Memory B cell (primary cell): ENCODE results near the gene GUCA2B.

Experiments used
- ATAC-seq: fragments of 150-1000 bp; cut with Tn5 transposase; 2 replicates; pipeline ENCODE4 v1.10.0; 2021; ENCODE audit warnings: low read depth, mild to moderate bottlenecking, moderate library complexity
- DNase-seq, 2 donors: peaks; one replicate each; pipeline ENCODE4 v3.0.0; 2022; ENCODE audit warnings: low spot score in 2 of 2
- H3K27ac Mint-ChIP-seq: one replicate; pipeline ENCODE4 v1.8.0; 2022; ENCODE audit warnings: mild to moderate bottlenecking, moderate library complexity, mixed read lengths
- H3K27me3 Mint-ChIP-seq: one replicate; pipeline ENCODE4 v1.8.0; 2022; ENCODE audit warnings: mixed read lengths
- H3K36me3 Mint-ChIP-seq: one replicate; pipeline ENCODE4 v1.8.0; 2022; ENCODE audit warnings: mild to moderate bottlenecking, mixed read lengths
- H3K4me1 Mint-ChIP-seq: one replicate; pipeline ENCODE4 v1.8.0; 2022; ENCODE audit warnings: mixed read lengths
- H3K4me3 Mint-ChIP-seq: one replicate; pipeline ENCODE4 v1.8.0; 2022; ENCODE audit warnings: mild to moderate bottlenecking, moderate library complexity, mixed read lengths
- H3K9me3 Mint-ChIP-seq: one replicate; pipeline ENCODE4 v1.8.0; 2022; ENCODE audit warnings: mixed read lengths

The GUCA2B gene

DNA sequence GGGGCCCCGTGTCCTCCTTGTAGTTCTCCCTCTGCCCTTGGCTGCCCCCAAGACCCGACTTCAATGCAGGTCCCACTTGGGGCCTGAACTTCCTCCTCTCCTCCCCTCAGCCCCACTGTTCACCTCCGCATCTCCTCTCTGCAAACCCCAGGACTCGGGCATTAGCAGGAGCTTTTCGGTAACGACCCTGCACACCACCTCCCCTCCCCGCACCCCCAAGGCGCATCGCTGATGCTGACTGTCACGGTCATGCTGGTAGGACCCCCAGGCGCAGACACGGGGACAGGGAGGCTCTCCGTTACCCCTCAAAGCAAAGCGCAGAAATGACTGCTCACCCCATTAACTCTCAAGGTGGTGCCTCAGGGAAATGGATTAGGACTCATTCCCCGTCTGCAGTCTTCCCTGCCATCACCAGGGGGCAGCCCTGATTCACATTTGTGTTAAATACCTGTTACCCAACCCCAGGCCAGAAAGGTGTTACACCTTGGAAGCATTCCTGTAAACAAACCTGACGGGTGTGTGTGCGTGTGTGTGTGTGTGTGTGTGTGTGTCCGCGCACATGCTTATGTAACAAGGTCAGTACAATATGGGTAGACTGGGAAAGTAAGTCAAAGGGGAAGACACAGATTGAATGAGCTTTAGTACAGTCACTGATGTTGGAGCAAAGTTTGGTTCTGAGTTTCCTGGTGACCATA, 6.4 kb upstream of the GUCA2B start:
- Mint-ChIP-seq H3K4me1 (no peaks in the 10 kb centered on the region), H3K4me3 (no peak overlapping the region), H3K9me3 (no peaks in the 10 kb centered on the region), H3K36me3 (no peaks in the 10 kb centered on the region), H3K27me3 (peaks cover 14% of the 10 kb centered on the region), H3K27ac (no peak overlapping the region)
- DNase-seq (peak; percentile 23 to 60), ATAC-seq (peak; percentile 52)

DNA sequence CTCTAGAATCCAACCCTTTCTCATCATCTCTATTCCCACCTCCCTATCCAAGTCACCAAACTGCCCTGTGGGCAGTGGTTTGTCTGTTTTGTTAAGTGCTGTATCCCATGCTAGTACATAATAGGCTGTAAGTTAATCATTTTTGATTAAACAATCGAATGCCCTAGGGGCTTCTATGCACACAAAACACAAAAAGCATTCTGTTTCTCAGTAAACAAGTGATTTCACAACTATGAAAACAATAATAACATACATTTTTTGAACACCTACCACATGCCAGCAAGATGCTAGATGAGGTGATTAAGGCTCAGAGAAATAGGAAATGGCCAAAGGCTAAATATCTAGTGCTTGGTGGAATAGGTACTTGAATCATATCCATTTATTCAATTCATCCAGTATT, 5.0 kb upstream of the GUCA2B start:
- H3K9me3 Mint-ChIP-seq = no peaks in the 10 kb centered on the region
- ATAC-seq (no peak), DNase-seq (no peak)
- no peaks in the 10 kb centered on the region for H3K36me3 Mint-ChIP-seq
- H3K4me1 Mint-ChIP-seq = no peaks in the 10 kb centered on the region
- no peak overlapping the region for H3K4me3 Mint-ChIP-seq
- peaks cover 11% of the 10 kb centered on the region for H3K27me3 Mint-ChIP-seq
- H3K27ac Mint-ChIP-seq = no peak overlapping the region

DNA sequence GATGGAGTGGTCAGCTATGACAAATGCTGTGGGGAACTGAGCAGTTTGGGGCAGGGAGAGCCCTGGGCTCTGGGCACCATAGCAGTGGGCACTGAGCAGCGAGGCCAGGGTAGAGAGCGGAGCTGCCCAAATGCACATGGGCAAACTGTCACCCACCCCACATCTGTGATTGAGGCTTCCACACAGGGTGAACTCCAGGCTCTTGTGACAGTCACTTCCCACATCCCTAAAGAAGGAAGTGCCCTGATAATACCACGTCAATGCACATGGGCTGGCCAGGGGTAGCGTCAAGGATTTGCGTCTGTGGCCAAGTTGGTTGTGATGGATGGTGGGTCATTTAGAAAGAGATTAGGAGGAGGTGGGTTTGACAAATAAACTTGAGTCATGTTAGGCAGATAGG, 2.6 kb upstream of the GUCA2B start:
- no peak for DNase-seq
- no peak overlapping the region for H3K27ac Mint-ChIP-seq
- ATAC-seq = no peak

DNA sequence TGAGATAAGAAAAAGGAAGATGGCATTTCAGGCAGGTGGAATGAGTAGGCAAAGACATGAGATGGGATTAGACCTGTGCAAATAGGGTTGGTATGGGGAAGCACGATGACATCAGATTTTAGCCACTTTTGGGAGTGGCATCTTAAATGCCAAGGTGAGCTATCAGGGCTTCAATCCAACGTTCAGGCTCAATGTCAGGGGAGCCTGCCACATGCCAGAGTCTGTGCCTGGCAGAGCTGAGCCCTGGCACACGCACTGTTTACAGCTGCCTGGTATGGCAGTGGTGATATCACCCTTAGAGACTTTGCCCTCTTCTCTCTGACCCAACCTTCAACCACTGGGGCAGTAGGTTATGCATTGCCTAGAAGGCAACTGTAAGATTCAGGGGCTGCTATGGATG, 1.1 kb upstream of the GUCA2B start:
- H3K27me3 Mint-ChIP-seq = peaks cover 14% of the 10 kb centered on the region

More for the DNA sequence above, 2.6 kb upstream of the GUCA2B start:
- Mint-ChIP-seq H3K36me3 (no peaks in the 10 kb centered on the region), H3K27me3 (peaks cover 14% of the 10 kb centered on the region), H3K4me1 (no peaks in the 10 kb centered on the region), H3K4me3 (no peak overlapping the region), H3K9me3 (no peaks in the 10 kb centered on the region)

DNA sequence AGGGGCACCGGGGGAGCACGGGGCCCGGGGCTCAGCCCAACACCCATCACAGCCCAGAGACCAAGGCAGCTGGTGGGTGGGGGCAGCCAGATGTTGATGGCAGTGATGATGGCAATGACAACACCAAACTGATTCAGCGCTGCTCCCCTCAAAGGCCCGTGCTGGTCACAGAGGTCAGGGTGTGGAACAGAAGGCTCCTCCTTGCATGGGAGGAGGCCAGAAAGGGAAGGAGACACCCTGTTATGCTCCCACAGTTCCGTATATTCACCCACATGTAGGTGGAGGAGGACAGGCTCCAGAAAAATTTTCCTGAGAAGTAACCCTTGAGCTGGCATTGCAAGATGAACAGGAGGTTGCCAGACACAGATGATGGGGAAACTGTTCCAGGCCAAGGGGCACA, 414 bp downstream of the GUCA2B start:
- no peaks in the 10 kb centered on the region for H3K36me3 Mint-ChIP-seq
- H3K27me3 Mint-ChIP-seq = peaks cover 14% of the 10 kb centered on the region
- H3K27ac Mint-ChIP-seq = no peak overlapping the region
- no peak overlapping the region for H3K4me3 Mint-ChIP-seq
- H3K4me1 Mint-ChIP-seq = no peaks in the 10 kb centered on the region
- no peak for DNase-seq
- H3K9me3 Mint-ChIP-seq = no peaks in the 10 kb centered on the region
- ATAC-seq = no peak

More for the DNA sequence above, 1.1 kb upstream of the GUCA2B start:
- Mint-ChIP-seq H3K27ac (no peak overlapping the region), H3K4me3 (no peak overlapping the region), H3K9me3 (no peaks in the 10 kb centered on the region), H3K36me3 (no peaks in the 10 kb centered on the region), H3K4me1 (no peaks in the 10 kb centered on the region)
- ATAC-seq = no peak
- no peak for DNase-seq

DNA sequence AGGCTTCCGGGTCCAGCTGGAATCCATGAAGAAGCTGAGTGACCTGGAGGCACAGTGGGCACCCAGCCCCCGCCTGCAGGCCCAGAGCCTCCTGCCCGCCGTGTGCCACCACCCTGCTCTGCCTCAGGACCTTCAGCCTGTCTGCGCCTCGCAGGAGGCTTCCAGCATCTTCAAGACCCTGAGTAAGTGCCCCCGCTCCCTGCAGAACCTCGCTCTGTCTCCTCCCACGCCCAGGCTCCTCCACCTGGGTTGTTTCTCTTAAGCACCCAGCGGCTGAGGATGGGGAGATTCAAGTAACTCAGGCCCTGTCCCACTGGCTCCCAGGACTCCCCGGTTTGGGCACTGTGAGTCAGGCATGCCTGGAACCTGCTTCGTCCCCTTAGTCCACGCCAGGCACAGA, 1.5 kb downstream of the GUCA2B start:
- DNase-seq (no peak), ATAC-seq (no peak)
- H3K4me3 Mint-ChIP-seq = no peak overlapping the region
- no peaks in the 10 kb centered on the region for H3K36me3 Mint-ChIP-seq
- no peaks in the 10 kb centered on the region for H3K9me3 Mint-ChIP-seq
- peaks cover 14% of the 10 kb centered on the region for H3K27me3 Mint-ChIP-seq
- no peak overlapping the region for H3K27ac Mint-ChIP-seq
- no peaks in the 10 kb centered on the region for H3K4me1 Mint-ChIP-seq

DNA sequence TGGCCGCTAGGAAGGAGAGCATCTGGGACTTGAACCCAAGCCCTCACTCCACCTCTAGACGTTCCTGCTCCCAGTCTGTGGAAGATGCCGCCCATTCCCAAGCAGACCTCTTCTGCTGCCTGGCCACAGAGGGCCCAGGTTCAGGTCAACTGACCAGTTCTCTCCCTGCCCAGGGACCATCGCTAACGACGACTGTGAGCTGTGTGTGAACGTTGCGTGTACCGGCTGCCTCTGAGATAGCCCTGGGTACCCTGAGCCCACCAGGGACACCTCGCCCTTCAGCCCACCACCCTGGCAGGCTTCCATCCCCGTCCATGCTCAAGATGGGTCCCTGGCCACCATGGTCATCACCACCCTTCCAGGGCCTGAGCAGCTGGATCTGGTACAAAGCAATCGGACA, 2.2 kb downstream of the GUCA2B start:
- Mint-ChIP-seq H3K27ac (no peak overlapping the region), H3K4me1 (no peaks in the 10 kb centered on the region), H3K4me3 (no peak overlapping the region), H3K36me3 (no peaks in the 10 kb centered on the region), H3K27me3 (peaks cover 10% of the 10 kb centered on the region), H3K9me3 (no peaks in the 10 kb centered on the region)
- no peak for ATAC-seq
- no peak for DNase-seq

DNA sequence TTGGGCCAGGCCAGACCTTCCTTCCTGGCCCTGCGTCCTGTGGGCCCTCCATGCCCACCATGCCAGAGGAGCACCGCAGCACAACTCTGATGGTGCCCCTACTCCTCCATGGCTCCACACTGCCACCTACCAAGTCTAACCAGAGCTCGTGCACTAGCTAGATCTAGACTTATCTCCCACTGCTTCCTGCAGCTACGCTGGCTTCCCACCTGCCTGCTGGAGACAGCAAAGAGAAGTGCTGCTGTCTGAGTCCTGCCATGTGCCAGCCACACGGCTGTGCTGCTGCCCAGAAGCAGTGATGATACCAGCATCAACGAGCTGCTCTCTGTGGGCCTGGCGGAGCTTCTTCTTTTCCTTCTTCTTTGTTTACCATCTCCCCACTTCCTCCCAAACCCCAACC, 4.5 kb downstream of the GUCA2B start:
- Mint-ChIP-seq H3K27me3 (peaks cover 10% of the 10 kb centered on the region), H3K4me1 (no peaks in the 10 kb centered on the region), H3K27ac (no peak overlapping the region), H3K36me3 (peaks cover 2% of the 10 kb centered on the region), H3K4me3 (no peak overlapping the region), H3K9me3 (peaks cover 10% of the 10 kb centered on the region)
- no peak for ATAC-seq
- DNase-seq = no peak

DNA sequence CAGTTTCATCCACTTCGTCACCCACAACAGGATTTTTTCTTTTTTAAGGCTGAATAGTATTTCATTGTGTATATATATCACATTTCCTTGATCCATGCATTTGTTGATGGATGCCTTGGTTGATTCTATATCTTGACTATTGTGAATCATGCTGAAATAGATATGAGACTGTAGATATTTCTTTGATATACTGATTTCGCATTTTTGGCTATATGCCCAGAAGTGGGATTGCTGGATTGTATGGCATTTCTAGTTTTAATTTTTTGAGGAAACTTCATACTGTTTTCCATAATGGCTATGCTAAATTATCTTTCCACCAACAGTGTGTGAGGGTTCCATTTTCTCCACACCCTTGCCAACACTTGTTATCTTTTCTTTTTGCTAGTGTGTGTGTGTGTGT, 5.0 kb downstream of the GUCA2B start:
- H3K4me1 Mint-ChIP-seq = no peaks in the 10 kb centered on the region
- H3K9me3 Mint-ChIP-seq = peaks cover 10% of the 10 kb centered on the region
- peaks cover 2% of the 10 kb centered on the region for H3K36me3 Mint-ChIP-seq
- no peak overlapping the region for H3K4me3 Mint-ChIP-seq
- peaks cover 11% of the 10 kb centered on the region for H3K27me3 Mint-ChIP-seq
- no peak overlapping the region for H3K27ac Mint-ChIP-seq
- DNase-seq (no peak), ATAC-seq (no peak)

DNA sequence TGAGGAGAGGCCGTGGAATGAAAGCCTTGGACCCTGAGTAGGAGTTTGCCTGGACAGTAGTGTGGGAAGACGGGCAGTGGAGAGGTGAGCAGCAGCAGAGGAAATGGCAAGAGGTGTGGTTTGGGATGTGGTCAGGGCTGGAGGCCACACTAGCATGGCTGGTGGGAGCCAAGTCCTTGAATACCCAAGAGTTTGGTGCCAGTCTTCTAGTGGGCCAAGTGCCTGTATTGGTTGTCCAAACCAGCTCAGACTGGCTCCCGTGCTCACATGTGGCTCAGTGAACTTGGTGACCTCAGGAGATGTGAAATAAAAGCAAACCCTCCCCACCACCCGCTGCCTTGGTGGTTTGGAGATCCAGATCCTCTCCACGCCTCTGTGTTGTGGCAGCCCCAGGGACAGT, 9.0 kb downstream of the GUCA2B start:
- H3K27me3 Mint-ChIP-seq = peaks cover 19% of the 10 kb centered on the region
- no peak for DNase-seq
- ATAC-seq = no peak
- no peak overlapping the region for H3K4me3 Mint-ChIP-seq
- H3K36me3 Mint-ChIP-seq = peaks cover 2% of the 10 kb centered on the region
- peaks cover 10% of the 10 kb centered on the region for H3K9me3 Mint-ChIP-seq
- H3K4me1 Mint-ChIP-seq = no peaks in the 10 kb centered on the region
- no peak overlapping the region for H3K27ac Mint-ChIP-seq

DNA sequence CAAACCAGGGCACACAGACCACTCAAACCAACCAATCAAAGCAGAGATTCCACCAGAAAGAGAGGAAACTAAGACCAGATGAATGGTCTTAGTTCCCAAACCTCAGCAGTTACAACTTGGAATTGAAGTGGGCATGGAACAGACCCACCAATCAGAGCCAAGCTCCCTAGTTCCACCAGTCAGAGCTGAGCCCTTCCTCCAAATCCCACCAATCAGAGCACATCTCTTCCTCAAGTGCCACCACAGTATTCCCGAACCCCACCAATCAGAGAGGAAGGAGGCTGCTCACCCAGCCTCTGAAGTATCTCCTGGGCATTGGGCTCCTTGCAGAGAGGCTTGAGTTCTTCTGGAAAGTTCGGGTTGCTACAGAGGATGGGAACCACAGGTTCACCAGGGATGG, 9.9 kb downstream of the GUCA2B start:
- H3K27ac Mint-ChIP-seq = no peak overlapping the region
- H3K4me3 Mint-ChIP-seq = no peak overlapping the region
- H3K9me3 Mint-ChIP-seq = peaks cover 10% of the 10 kb centered on the region
- H3K36me3 Mint-ChIP-seq = peaks cover 2% of the 10 kb centered on the region
- H3K27me3 Mint-ChIP-seq = peaks cover 19% of the 10 kb centered on the region
- no peaks in the 10 kb centered on the region for H3K4me1 Mint-ChIP-seq
- ATAC-seq = no peak
- DNase-seq = no peak

DNA sequence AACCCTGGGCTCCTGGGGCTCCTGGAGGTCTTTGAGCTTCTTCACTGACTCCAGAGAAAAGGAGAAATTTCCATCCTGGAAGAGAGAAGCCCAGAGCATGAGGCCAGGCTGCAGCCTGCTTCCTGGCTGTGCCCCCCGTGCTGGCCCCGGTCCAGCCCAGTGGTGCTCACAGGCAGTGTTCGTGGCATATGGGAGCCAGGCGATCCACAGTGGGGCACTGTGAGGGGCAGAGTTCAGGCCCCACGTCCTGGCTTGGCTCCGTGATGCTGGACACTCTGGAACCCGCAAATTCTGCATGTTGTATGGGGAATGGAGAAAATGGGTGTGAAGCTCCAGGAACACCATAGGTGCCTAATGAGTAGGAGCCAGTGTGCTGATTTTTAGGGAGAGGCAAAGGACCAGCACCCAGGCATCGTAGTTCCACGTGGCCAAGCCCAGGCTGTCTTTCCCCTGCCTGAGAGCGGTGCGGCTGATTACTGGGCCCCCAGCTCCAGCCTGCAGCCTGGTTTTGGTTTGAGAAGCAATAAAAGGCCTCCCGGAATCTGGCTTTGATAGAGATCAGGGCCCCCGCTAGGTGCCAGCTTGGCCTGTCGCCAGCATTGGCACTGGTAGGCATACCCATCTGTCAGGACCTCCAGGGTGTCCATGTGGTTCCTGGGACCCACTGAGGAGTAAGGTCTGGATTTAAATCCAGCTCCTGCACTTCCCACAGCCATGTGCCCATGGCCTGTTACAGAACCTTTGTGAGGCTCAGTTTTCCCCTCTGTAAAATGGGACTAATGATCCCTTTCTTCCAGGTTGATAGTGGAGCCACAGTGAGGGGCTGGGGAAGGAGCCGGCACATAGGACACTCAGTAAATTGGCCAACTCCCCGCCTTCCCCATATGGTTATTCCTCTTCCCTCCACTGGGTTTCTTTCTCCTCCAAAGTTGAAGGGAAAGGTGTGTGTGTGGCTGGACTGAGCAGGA, 10.6 kb downstream of the GUCA2B start:
- H3K9me3 Mint-ChIP-seq = peaks cover 10% of the 10 kb centered on the region
- H3K27ac Mint-ChIP-seq = no peak overlapping the region
- no peak for ATAC-seq
- H3K4me1 Mint-ChIP-seq = no peaks in the 10 kb centered on the region
- H3K27me3 Mint-ChIP-seq = peaks cover 19% of the 10 kb centered on the region
- H3K36me3 Mint-ChIP-seq = peaks cover 2% of the 10 kb centered on the region
- H3K4me3 Mint-ChIP-seq = no peak overlapping the region
- DNase-seq = no peak

DNA sequence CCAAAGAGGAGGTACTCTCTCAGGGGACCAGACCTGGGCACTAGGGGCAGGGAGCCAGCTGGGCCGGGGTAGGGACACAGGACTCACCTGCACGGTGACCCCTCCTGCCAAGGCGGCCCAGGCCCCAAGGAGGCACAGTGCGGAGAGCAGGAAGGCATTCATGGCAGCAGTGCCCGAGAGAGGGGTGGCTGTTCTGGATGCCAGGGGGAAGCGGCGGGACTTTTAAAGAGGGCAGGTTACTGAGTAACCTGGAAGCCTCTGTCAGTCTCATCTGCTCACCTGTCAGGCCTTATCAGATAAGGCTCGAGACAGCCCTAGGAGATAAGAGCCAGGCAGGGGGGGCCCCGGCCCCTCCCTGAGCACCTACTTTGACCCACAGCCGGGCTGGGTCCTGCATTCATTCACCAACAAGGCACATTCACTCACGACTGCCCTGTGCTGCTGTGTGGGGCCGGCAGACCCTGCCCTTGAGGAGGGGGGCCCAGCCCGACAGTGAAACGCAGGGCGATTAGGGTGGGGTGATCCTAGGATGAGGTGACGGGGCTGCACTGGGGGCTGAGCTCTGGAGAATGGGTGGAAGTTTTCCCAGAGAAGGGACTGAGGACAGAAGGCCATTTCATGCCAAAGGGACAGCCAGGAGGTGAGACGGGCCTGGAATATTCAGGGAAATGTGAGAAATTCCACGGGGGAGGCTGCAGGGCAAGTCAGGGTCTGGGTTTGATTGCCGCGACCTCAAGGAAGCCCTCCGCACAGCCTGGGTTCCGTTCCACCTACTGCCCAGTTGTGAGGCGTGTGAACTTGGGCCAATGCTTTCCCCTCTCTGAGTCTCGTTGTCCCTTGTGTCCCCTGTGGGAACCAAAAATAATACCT, 11.6 kb downstream of the GUCA2B start, which contains the start of gene GUCA2A:
Gene GUCA2A, minus strand, starts transcription at position 195 of the 870 bp plus-strand sequence. Its CDS starts 33 bp downstream, at position 162.
- no peaks in the 10 kb centered on the region for H3K4me1 Mint-ChIP-seq
- peaks cover 2% of the 10 kb centered on the region for H3K36me3 Mint-ChIP-seq
- H3K9me3 Mint-ChIP-seq = peaks cover 10% of the 10 kb centered on the region
- DNase-seq (no peak), ATAC-seq (no peak)
- H3K4me3 Mint-ChIP-seq = no peak within 1 kb of the TSS
- H3K27ac Mint-ChIP-seq = no peak within 1 kb of the TSS
- peaks cover 19% of the 10 kb centered on the region for H3K27me3 Mint-ChIP-seq
